ENCODE results near the gene ACP2. TPM values are rescaled to one million over a fixed set of nuclear protein-coding genes. Genes with fewer than 3 reads are reported as not detected.
A peak's percentile ranks its signal among the peaks of the same experiment; 100 is the strongest.

Gene ACP2
- total and polyA plus RNA-seq, 9 of the 15 experiments (the other 6 are each of a cell fraction or from before 2014, with no cell fraction given): 1.9 to 20.0 (median 11.6) TPM

DNA sequence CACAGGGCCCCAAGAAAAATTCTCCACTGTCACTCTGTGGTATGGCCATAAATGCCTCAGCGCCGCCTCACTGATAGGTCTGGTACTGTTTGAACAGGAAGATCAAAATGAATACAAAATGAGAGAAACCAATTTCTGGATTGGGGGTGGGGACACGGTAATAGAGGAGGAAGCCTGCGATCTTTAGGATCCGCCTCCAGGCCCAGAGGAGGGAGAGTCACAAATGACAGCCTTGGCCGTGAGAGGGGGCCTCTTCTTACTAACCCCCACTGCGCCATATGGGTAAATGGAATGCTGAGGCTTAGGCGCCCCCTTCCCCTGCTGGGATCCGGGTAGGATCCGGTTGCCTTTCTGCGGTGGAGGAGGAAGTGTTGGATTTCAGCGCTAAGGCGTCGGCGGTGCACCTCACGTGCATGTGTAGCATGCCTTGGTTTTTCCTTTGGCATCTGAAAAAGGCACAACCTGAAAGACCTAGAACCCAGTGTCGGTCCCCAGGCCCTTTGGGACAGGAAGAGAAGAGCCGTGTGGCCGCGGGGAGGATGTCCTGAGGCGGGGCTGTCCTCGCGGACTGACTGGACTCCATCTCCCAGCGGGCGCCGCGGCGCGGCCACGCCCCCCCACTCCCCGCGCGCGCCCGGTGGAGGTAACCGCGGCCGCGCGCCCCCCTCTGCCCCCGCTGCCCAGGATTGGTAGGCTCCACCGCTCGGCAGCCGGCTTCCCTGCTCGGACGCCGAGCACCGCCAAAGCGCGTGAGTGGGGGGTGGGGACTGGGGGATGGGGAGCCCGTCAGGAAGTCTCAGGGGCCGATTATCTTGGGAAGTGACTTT is 20.6 kb upstream of the ACP2 start (continued):
- TF ChIP-seq, protein P1, sequence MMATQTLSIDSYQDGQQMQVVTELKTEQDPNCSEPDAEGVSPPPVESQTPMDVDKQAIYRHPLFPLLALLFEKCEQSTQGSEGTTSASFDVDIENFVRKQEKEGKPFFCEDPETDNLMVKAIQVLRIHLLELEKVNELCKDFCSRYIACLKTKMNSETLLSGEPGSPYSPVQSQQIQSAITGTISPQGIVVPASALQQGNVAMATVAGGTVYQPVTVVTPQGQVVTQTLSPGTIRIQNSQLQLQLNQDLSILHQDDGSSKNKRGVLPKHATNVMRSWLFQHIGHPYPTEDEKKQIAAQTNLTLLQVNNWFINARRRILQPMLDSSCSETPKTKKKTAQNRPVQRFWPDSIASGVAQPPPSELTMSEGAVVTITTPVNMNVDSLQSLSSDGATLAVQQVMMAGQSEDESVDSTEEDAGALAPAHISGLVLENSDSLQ (IDR thresholded peaks at IDR 0.05): peak; percentile 90
- TF ChIP-seq PHB (CRISPR knock-in tag; IDR thresholded peaks at IDR 0.05) (0 out of 2 replicates have a peak, but pooled peaks have one; percentile 55), NFRKB (IDR thresholded peaks at IDR 0.05; ENCODE audit: low read depth) (peak; percentile 52; the same call in 1 of the 2 replicates), CHD2 (IDR thresholded peaks at IDR 0.05; ENCODE audit: low read depth, low read length) (peak; percentile 46), ZNF121 (CRISPR knock-in tag; conservative IDR thresholded peaks at IDR 0.05) (no peak), ZEB2 (IDR thresholded peaks at IDR 0.05) (no peak), NONO (IDR thresholded peaks at IDR 0.05; ENCODE audit: low read depth in 2 of 2, low read length in 1 of 2) (peak in 1 of 2 experiments; percentile 99; a peak in 2 of 4 replicates), EP400 (IDR thresholded peaks at IDR 0.05) (peak; percentile 86), NR4A1 (CRISPR knock-in tag; IDR thresholded peaks at IDR 0.05) (peak; percentile 83; the same call in 1 of the 2 replicates), NR4A1 (tag; IDR thresholded peaks at IDR 0.05) (peak; percentile 51; the same call in 1 of the 2 replicates), TBL1XR1 (IDR thresholded peaks at IDR 0.05; ENCODE audit: low read length in 2 of 2) (0 out of 4 replicates have a peak, but pooled peaks of 1 of the 2 experiments have one; percentile 8), GATAD2B (IDR thresholded peaks at IDR 0.05; ENCODE audit: borderline replicate concordance) (0 out of 2 replicates have a peak, but pooled peaks have one; percentile 24), SREBF1 (IDR thresholded peaks at IDR 0.05; ENCODE audit: borderline replicate concordance, low read depth, low read length) (peak; percentile 86; the same call in 1 of the 2 replicates), NBN (IDR thresholded peaks at IDR 0.05; ENCODE audit: low read depth) (peak; percentile 81; the same call in 1 of the 2 replicates), MECOM (CRISPR knock-in tag; IDR thresholded peaks at IDR 0.05) (no peak)
- TF ChIP-seq, protein P2, sequence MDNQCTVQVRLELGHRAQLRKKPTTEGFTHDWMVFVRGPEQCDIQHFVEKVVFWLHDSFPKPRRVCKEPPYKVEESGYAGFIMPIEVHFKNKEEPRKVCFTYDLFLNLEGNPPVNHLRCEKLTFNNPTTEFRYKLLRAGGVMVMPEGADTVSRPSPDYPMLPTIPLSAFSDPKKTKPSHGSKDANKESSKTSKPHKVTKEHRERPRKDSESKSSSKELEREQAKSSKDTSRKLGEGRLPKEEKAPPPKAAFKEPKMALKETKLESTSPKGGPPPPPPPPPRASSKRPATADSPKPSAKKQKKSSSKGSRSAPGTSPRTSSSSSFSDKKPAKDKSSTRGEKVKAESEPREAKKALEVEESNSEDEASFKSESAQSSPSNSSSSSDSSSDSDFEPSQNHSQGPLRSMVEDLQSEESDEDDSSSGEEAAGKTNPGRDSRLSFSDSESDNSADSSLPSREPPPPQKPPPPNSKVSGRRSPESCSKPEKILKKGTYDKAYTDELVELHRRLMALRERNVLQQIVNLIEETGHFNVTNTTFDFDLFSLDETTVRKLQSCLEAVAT (IDR thresholded peaks at IDR 0.05): 0 out of 4 replicates have a peak, but pooled peaks of 1 of the 2 experiments have one; percentile 43
- TF ChIP-seq, protein P3, sequence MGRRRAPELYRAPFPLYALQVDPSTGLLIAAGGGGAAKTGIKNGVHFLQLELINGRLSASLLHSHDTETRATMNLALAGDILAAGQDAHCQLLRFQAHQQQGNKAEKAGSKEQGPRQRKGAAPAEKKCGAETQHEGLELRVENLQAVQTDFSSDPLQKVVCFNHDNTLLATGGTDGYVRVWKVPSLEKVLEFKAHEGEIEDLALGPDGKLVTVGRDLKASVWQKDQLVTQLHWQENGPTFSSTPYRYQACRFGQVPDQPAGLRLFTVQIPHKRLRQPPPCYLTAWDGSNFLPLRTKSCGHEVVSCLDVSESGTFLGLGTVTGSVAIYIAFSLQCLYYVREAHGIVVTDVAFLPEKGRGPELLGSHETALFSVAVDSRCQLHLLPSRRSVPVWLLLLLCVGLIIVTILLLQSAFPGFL (CRISPR knock-in tag; IDR thresholded peaks at IDR 0.05): no peak
- TF ChIP-seq, protein P4, sequence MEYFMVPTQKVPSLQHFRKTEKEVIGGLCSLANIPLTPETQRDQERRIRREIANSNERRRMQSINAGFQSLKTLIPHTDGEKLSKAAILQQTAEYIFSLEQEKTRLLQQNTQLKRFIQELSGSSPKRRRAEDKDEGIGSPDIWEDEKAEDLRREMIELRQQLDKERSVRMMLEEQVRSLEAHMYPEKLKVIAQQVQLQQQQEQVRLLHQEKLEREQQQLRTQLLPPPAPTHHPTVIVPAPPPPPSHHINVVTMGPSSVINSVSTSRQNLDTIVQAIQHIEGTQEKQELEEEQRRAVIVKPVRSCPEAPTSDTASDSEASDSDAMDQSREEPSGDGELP (CRISPR knock-in tag; IDR thresholded peaks at IDR 0.05; ENCODE audit: borderline replicate concordance): peak; percentile 68; the same call in 1 of the 2 replicates
- TF ChIP-seq, protein P5, sequence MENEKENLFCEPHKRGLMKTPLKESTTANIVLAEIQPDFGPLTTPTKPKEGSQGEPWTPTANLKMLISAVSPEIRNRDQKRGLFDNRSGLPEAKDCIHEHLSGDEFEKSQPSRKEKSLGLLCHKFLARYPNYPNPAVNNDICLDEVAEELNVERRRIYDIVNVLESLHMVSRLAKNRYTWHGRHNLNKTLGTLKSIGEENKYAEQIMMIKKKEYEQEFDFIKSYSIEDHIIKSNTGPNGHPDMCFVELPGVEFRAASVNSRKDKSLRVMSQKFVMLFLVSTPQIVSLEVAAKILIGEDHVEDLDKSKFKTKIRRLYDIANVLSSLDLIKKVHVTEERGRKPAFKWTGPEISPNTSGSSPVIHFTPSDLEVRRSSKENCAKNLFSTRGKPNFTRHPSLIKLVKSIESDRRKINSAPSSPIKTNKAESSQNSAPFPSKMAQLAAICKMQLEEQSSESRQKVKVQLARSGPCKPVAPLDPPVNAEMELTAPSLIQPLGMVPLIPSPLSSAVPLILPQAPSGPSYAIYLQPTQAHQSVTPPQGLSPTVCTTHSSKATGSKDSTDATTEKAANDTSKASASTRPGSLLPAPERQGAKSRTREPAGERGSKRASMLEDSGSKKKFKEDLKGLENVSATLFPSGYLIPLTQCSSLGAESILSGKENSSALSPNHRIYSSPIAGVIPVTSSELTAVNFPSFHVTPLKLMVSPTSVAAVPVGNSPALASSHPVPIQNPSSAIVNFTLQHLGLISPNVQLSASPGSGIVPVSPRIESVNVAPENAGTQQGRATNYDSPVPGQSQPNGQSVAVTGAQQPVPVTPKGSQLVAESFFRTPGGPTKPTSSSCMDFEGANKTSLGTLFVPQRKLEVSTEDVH (IDR thresholded peaks at IDR 0.05; ENCODE audit: low read depth, partially characterized antibody): peak; percentile 67

Data from K562 (cell line).